ENCODE results near the gene AOPEP.

Gene AOPEP

DNA sequence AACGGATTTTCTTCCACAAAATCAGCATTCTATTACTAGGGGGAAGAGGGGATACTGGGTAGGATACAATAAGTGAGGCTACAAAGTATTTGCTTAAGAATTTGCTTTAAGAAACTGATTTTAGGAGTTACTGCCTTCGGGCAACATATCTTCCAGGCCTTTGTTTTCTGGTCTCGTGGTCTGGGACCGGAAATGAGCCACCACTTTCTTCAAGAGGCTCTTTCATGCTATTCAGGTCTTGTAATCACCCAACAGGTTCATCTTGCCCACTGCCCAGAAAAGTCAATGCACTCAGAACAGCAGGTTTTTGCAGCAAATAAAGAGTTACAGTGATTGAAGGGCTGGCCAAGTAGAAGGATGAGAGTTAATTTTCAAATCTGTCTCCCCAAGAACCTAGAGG, 6.6 kb upstream of the AOPEP start:
- no peak for DNase-seq

DNA sequence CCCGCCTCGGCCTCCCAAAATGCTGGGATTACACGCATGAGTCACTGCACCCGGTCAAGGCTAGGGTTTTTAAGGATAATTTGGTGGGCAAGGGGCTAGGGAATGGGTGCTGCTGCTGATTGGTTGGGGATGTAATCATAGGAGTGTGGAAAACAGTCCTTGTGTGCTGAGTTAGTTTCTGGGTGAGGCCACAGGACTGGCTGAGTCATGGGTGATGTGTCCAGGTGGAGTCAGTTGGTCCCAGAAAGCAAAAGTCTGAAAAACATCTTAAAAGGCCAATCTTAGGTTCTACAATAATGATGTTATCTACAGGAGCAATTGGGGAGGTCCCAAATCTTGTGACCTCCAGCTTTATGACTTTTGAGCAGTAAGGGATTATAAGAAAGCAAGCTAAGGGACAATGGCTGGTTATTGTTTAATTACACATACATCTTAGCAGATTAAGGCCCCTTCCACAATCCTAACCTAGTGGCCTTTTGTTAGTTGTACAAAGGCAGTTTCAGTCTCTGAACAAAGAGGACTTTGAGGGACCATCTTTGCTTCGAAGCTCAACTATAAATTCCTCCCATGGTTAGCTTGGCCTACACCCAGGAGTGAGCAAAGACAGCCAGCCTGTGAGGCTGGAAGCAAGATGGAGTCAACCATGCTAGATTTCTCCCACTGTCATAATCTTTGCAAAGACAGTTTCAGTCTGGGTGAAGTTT, 5.5 kb upstream of the AOPEP start:
- DNase-seq, result no peak

DNA sequence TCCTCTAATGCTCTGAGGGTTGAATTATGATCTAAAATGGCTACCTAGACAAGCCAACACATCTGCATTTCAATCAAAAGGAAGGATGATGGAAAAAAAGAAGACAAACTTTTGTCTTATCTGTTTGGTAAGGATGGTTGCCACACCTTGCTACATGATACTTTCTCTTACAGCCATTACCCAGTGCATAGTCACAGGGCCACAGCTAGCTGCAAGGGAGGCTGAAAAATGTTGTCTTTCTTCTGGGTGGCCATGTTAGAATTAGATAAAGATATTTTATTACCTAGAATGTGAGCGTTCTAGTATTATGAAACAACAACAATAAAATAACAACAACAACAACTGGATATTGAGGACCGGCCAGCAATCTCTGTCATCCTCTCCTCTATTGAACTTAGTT, 4.7 kb upstream of the AOPEP start:
- no peak for DNase-seq

DNA sequence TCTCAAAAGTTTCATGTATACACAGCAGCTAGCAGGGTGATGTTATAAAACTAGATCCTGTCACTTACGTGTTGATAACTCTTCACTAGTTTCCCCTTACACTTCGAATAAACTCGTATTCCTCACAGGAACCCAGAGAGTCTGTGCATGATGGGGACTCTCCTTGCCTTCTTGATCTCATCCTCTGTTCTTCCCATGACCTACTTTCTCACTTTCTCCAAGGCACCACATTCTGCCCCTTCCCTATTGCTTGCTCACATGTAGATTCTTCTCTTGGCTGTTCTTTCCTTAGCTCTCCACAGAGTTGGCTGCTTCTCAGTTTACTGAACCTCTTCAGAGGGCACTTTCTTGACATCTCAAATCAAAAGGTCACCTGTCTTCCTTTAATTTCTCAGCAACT, 1.2 kb upstream of the AOPEP start:
- DNase-seq, result no peak

- DNase-seq, result no peak
These were observed 2.2 kb downstream of the AOPEP start for GRCh38 chr9:94728719-94729118.

DNA sequence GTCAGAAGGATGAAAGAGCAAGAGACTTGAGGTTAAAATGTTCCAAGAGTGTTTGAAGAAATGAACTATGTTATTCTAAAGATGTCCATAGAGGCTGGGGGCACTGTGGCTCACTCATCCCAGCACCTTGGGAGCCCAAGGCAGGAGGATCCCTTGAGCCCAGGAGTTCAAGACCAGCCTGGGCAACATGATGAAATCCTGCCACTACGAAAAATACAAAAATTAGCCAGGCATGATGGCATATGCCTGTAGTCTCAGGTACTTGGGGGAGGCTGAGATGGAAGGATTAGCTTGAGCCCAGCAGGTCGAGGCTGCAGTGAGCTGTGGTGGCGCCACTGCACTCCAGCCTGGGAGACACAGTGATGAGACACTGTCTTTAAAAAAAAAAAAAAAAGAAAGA, 2.7 kb downstream of the AOPEP start:
- DNase-seq, result no peak

DNA sequence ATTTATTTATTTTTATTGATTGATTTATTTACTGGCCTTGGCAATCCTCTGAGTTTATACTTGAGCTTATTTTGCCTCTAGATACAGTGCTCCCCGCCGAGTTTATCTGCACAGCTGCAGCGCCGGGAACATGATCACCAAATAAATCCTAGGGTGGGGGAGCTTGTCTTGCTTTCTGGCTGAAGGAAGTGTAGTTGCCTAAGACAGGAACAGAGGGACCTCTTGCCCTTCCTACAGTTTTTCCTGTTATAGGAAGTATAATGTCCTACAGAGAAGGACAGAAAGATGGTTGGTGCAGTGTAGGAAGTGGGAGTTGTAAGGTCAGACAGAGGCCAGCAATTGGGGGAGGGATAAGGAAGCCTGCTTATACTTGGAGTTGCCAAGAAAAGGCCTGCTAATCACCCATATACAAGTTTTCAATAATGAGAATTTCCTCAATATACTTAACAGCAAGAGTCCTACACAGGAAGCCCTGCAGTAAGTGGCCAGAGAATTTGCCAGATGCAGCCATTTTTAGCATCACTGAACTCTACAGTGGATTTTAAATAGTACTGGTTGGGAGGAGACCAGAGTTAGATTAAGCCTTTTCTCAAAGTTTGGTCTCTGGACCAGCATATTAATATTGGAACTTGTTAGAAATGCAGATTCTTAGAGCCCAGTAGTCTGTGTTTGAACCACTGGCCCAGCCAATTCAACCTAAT, 7.7 kb downstream of the AOPEP start:
- no peak for DNase-seq

DNA sequence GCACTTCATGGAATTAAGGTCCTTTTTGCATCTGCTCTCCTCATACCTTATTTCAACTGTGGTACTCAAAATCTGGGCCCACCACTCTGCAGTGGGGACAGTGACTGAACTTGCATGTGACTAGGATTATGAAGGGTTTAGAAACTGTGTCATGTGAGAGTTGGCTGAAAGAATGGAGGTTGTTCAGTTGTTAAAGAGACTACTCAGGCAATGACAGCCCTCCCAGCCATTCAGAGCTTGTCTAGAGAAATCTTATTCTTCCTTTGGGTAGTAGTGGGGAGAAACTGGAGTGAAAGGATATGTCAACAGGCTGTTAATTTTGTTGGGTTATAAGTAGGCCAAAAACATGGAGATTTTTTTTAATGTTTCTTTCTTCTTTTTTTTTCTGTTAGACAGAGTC, 10.3 kb downstream of the AOPEP start:
- no peak for DNase-seq

GRCh38 chr9:94740145-94740840, 13.8 kb downstream of the AOPEP start:
- no peak for DNase-seq

DNA sequence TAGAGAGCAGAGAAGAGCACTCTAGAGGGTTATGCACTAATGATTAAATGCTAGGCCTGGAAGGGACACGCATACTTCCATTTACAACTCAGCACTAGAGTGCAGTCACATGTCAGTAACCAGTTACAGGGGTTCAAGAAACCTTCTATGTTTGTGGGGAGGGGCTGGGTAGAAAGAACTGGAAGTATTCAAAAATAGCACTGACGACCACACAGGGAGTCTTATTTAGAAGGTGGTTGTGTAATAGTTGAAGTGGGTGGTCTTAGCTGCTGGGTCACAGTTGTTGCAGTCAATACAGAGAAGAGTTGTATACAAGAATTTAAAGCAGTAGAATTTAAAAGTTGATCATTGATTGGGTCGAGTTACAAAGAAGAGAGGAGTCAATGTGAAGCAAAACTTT, 15.4 kb downstream of the AOPEP start:
- no peak for DNase-seq

GRCh38 chr9:94743035-94743954, 16.8 kb downstream of the AOPEP start:
- peak; percentile 89 for DNase-seq

- no peak for DNase-seq
These were observed 19.5 kb downstream of the AOPEP start for GRCh38 chr9:94745806-94746540.

DNA sequence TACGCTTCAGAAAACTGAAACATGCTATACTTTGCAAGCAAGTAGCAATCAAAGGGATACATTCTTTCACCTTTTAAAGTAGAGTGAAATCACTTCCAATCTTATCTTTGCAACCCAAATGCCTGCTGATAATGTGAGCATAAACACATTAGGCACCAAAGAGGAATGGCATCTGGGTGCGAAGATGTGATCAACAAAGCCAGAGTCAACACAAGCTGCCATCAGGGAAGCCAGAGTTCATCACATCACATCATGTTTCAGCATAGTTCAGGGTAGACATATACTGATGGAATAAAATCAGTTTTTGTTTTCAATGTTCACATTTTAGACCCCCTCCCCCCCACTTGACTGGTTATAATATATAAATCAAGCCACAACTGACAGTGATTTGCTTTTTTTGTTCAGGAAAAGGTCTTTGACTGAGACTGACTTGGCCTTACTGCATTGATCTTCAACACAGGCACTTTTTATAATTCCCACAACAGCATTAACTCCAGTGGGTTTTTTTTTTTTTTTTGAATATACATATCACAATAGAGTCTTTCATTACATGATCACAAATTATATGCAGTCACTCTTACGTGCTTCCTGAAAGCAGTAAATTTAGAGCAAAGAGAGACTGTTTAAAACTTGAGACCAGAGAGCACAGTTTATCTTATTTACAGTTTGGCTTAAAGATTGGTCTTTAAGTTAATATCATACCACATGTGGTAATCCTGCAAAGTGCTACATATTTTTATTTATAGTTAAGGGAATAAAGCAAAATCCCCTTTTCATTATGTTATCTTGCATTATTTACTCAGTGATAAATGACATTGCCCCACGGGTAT, 20.3 kb downstream of the AOPEP start:
- no peak for DNase-seq

- no peak for DNase-seq
These were observed 28.5 kb downstream of the AOPEP start for GRCh38 chr9:94754976-94755475.

- DNase-seq, result peak; percentile 56
These were observed 30.7 kb downstream of the AOPEP start for GRCh38 chr9:94757158-94757557.

- no peak for DNase-seq
These were observed 31.5 kb downstream of the AOPEP start for GRCh38 chr9:94758031-94758430.

DNA sequence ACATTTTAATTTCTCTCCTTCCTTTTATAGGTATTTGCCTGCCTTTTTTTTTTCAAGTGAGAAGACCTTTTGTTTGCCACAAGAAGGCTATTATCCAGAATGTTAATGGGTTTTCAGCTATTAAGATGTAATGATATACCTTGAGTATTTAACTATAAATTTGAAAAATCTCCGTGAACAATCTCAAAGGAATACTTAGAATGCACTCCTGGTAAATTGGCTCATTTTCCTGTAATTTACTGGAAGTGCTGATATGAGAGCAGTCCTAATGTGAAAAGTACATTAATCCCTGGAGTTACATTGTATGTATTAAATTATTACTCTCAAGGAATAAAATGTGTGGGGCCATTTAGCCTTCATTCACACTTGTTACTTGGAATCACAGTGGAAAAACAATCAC, 32.4 kb downstream of the AOPEP start:
- DNase-seq, result no peak

- DNase-seq, result no peak
These were observed 33.5 kb downstream of the AOPEP start for GRCh38 chr9:94760010-94760409.

DNA sequence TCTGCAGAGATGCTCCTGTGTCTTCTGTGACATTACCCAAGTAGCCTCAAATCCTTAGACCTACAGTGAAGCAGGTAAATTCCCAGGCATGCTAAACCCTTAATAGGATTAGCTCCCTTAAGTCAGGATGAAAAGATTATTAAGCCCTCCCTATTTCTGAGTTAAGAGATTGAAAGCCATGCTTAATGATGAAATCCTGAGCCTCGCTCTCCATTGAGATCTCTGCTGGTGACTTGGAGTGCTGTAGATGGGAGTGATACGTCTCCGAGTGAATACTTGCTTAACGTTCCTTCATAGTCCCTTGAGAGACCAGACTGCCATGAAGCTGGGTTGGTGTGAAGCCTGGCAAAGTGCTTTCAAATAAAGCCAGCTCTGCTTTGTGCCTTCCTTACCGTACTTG, 34.2 kb downstream of the AOPEP start:
- no peak for DNase-seq

GRCh38 chr9:94761481-94761880, 35.0 kb downstream of the AOPEP start:
- peak; percentile 28 for DNase-seq

Measured in NCI-H226 (cell line).